GM21528 (cell line): ENCODE measurements around the gene CDO1.

Source experiments
- ATAC-seq: cut with Tn5 transposase; IDR thresholded peaks from one replicate; pipeline ENCODE4 v1.9.1; 2021; ENCODE audit warnings: mild to moderate bottlenecking, moderate library complexity; ENCODE audit not compliant: unreplicated experiment, low FRiP score

CDO1 gene

DNA sequence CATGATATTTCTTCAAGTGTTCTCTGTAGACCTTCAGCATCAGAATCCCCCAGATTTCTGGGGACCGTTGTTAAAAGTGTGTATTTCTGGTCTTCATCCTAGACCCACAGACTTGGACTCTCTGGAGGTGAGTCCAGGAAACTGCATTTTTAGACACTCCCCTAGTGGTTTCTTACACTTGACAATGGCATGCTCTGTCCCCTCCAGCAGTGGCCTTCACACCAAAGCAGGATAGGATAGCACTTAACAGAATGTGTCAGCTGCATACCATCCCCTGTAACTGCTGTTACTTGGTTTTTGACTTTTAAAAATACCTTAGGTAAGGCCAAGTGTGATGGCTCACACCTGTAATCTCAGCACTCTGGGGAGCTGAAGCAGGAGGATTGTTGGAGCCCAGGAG lies 20.8 kb downstream of the CDO1 start:
- no peak for ATAC-seq

DNA sequence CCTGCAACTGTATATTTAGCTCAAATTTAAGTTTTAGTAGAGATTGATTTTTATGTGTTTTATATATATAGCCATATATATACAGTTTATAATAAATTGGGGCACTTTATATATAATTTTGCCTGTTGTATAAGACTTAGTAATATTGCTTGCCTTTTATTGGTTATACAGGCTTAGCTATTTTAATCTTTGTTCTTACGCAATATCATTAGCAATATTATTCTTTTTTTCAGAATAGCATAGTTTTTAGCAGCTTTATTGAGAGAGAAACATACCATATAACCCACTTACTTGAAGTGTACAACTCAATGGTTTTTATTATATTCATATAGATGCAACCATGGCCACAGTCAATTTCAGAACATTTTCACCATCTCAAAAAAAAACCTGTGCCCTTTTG lies 28.0 kb downstream of the CDO1 start:
- no peak for ATAC-seq

- ATAC-seq: no peak
Measured at GRCh38 chr5:115787426-115787825, 29.0 kb downstream of the CDO1 start.

- ATAC-seq: no peak
Measured at GRCh38 chr5:115785381-115786065, 30.9 kb downstream of the CDO1 start.

- no peak for ATAC-seq
Measured at GRCh38 chr5:115778417-115778816, 38.0 kb downstream of the CDO1 start.

GRCh38 chr5:115776989-115777388 lies 39.5 kb downstream of the CDO1 start:
- no peak for ATAC-seq

GRCh38 chr5:115775999-115776398 lies 40.5 kb downstream of the CDO1 start:
- ATAC-seq: no peak

GRCh38 chr5:115774684-115775083 lies 41.8 kb downstream of the CDO1 start:
- ATAC-seq: no peak

- no peak for ATAC-seq
Measured at GRCh38 chr5:115772731-115773475, 43.6 kb downstream of the CDO1 start.

- no peak for ATAC-seq
Measured at GRCh38 chr5:115770466-115770865, 46.0 kb downstream of the CDO1 start.

DNA sequence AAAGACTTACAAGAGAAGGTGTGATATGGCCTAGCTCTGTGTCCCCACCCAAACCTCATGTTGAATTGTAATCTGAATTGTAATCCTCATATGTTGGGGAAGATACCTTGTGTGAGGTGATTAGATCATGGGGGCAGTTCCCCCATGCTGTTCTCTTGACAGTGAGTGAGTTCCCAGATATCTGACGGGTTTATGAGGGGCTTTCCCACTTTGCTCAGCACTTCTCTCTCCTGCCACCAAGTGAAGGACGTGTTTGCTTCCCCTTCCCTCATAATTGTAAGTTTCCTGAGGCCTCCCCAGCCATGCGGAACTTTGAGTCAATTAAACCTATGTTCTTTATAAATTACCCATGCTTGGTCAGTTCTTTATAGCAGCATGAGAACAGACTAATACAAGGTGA lies 49.0 kb downstream of the CDO1 start:
- no peak for ATAC-seq

DNA sequence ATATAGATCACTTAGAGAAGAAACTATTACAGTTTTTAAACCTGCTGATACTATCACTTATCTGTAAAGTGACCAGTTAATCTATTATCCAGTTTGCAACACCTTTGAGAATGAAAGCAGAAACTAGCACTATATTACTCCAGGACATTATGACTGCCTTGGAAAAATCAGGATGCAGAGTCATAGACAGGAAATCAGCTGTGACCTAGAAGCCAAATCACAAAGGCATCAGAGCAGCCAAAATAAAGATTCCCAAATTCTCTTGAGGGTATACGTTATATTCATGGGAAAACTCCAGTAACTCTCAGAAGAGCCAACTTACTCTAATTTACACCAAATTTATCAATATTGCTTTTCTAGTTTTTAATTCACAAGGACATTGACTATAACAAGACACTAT lies 49.9 kb downstream of the CDO1 start:
- ATAC-seq: no peak

DNA sequence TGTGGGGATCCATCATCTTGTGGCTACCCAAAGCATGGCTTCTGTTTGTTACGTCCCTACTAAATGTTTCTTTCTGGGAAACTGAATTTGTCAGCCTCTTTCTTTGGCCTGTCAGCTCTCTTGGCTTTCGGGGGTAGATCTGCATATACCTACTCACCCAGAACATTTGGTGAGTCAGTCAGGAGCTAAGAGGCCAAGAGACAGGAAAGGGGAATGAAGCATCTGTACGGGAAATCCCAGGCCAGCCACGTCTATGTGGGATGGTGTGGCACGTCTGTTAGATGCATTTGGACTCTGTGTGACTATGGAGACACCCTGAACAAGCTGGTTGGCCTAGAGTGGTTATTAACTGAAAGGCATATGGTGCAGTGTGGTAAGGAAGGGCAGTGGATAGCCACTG lies 58.1 kb downstream of the CDO1 start:
- ATAC-seq: no peak

- no peak for ATAC-seq
Measured at GRCh38 chr5:115755675-115756074, 60.8 kb downstream of the CDO1 start.
